Endodermal cell (in vitro differentiated cells): Measurements from ENCODE around the gene LRIG1. TPM values are rescaled to one million over a fixed set of nuclear protein-coding genes. Genes with fewer than 3 reads are reported as not detected.

ENCODE experiments used
- DNase-seq: peaks from one replicate; pipeline ENCODE4 v3.0.0-alpha.2; 2017
- H3K27ac ChIP-seq: 2 replicates; pipeline ENCODE4 v1.5.1; 2013; ENCODE audit warnings: mild to moderate bottlenecking, low read depth, low read length, moderate library complexity
- H3K27me3 ChIP-seq: 2 replicates; pipeline ENCODE4 v1.6.1; 2013; ENCODE audit warnings: mild to moderate bottlenecking, low read length, moderate library complexity; ENCODE audit not compliant: insufficient read depth, control insufficient read depth, poor library complexity, severe bottlenecking
- H3K36me3 ChIP-seq: 2 replicates; pipeline ENCODE4 v1.7.0; 2013; ENCODE audit warnings: mild to moderate bottlenecking, low read length, moderate library complexity; ENCODE audit not compliant: control insufficient read depth, insufficient read depth
- H3K4me1 ChIP-seq: one replicate; pipeline ENCODE4 v1.7.0; 2013; ENCODE audit warnings: low read length; ENCODE audit not compliant: control insufficient read depth, insufficient read depth
- H3K4me3 ChIP-seq: 2 replicates; pipeline ENCODE4 v1.5.1; 2013; ENCODE audit warnings: mild to moderate bottlenecking, low read length, moderate library complexity
- H3K9ac ChIP-seq: 2 replicates; pipeline ENCODE4 v1.6.1; 2013; ENCODE audit warnings: mild to moderate bottlenecking, low read length, moderate library complexity; ENCODE audit not compliant: poor library complexity, severe bottlenecking; ENCODE audit errors: extremely low read depth
- H3K9me3 ChIP-seq: 2 replicates; pipeline ENCODE4 v1.6.1; 2013; ENCODE audit warnings: mild to moderate bottlenecking, low read length, moderate library complexity; ENCODE audit not compliant: control insufficient read depth
- H3K27ac Mint-ChIP-seq: 2 replicates; pipeline ENCODE4 v1.8.0; 2020; ENCODE audit warnings: mixed read lengths
- H3K27me3 Mint-ChIP-seq: 2 replicates; pipeline ENCODE4 v1.8.0; 2021; ENCODE audit warnings: mild to moderate bottlenecking, mixed read lengths; ENCODE audit not compliant: insufficient read depth
- H3K36me3 Mint-ChIP-seq: 2 replicates; pipeline ENCODE4 v1.8.0; 2020; ENCODE audit warnings: low read depth, mixed read lengths
- H3K4me1 Mint-ChIP-seq: 2 replicates; pipeline ENCODE4 v1.8.0; 2020; ENCODE audit warnings: mixed read lengths
- H3K4me3 Mint-ChIP-seq: 2 replicates; pipeline ENCODE4 v1.8.0; 2020; ENCODE audit warnings: mild to moderate bottlenecking, moderate library complexity, mixed read lengths
- H3K9me3 Mint-ChIP-seq: 2 replicates; pipeline ENCODE4 v1.8.0; 2020; ENCODE audit warnings: mild to moderate bottlenecking, mixed read lengths
- WGBS, 2 experiments: methylation state at CpG; one replicate each; pipeline versions ENCODE4 v1.1.5 to v1.1.7; 2013; ENCODE audit warnings: missing lambda C conversion rate in 2 of 2, mixed read lengths in 1 of 2; ENCODE audit not compliant: insufficient coverage in 1 of 2, insufficient read length in 1 of 2; 5-methylcytosine and 5-hydroxymethylcytosine counted together
- total RNA-seq, 2 donors: library from RNA; stranded (reverse); fragmentation: NEBNext Ultra II Directional in 1 of 2; extraction: Animal tissue kit (Norgen Biotek cat#: 25700) in 1 of 2; gene quantifications; 2 replicates in 1 of 2; 3 replicates in 1 of 2; pipeline ENCODE4 v1.2.1, GENCODE V29; 2021
- TF ChIP-seq, protein P1 (sequence below): fragments of 200-600 bp; sonication (generic); conservative IDR thresholded peaks from 2 replicates; pipeline ENCODE4 v1.5.0; 2021; ENCODE audit warnings: antibody characterized with exemption, mild to moderate bottlenecking

Gene LRIG1
- total RNA-seq, 2 donors from 2014 or later = 37.5 to 42.3 TPM

DNA sequence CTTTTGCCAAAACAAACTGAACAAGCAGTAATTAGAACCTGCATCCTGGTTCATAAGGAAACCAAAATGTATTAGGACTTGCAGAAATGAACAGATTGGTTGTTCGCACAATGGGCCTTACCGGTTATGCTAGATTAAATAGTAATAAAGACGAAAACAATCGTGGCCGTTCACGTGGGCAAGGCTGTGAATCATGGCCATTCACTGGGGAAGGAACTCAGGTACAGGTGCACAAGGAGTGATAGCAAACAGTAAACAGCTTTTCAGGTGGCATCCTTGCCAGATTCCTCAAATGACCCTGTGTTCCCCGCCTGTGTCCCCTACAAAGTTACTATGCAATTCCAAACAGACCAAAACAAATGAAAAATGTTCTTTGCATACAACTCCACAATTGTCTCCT lies 8.2 kb downstream of the LRIG1 start:
- peak overlapping the region; percentile 6 for H3K4me3 Mint-ChIP-seq
- H3K4me1 Mint-ChIP-seq = peaks cover 70% of the 10 kb centered on the region
- H3K36me3 Mint-ChIP-seq = no peaks in the 10 kb centered on the region
- TF ChIP-seq, protein P1, sequence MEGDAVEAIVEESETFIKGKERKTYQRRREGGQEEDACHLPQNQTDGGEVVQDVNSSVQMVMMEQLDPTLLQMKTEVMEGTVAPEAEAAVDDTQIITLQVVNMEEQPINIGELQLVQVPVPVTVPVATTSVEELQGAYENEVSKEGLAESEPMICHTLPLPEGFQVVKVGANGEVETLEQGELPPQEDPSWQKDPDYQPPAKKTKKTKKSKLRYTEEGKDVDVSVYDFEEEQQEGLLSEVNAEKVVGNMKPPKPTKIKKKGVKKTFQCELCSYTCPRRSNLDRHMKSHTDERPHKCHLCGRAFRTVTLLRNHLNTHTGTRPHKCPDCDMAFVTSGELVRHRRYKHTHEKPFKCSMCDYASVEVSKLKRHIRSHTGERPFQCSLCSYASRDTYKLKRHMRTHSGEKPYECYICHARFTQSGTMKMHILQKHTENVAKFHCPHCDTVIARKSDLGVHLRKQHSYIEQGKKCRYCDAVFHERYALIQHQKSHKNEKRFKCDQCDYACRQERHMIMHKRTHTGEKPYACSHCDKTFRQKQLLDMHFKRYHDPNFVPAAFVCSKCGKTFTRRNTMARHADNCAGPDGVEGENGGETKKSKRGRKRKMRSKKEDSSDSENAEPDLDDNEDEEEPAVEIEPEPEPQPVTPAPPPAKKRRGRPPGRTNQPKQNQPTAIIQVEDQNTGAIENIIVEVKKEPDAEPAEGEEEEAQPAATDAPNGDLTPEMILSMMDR = no peak
- H3K9me3 Mint-ChIP-seq = no peaks in the 10 kb centered on the region
- peak overlapping the region; percentile 64 for H3K27ac Mint-ChIP-seq
- Histone ChIP-seq H3K4me3 (peak overlapping the region; percentile 30), H3K9ac (no peak overlapping the region), H3K4me1 (peaks cover 42% of the 10 kb centered on the region), H3K27me3 (no peaks in the 10 kb centered on the region), H3K27ac (no peak overlapping the region), H3K36me3 (no peaks in the 10 kb centered on the region), H3K9me3 (no peaks in the 10 kb centered on the region)
- 65 to 76% methylated on average over 7 of the region's 7 CpGs for WGBS, 2 experiments
- DNase-seq = no peak
- no peaks in the 10 kb centered on the region for H3K27me3 Mint-ChIP-seq

DNA sequence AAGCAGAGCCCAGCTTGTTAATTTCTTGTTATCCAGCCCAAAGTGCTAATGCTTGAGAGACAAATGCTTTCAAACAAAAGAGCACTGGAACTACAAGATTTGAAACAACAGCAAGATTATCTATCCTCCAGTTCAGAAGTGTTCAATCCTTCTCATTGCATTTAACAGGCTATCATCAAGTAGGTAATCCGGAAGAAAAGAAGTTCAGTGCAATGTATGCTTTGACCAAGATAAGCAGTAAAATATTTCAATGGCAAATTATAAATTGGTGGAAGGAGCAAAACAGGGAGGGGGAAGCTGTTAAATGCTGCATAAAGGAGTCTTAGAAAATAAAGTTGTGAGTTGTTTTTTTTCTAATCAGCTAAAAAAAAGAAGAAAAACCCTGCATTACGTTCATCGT lies 8.8 kb downstream of the LRIG1 start:
- H3K9ac ChIP-seq = no peak overlapping the region
- H3K4me3 ChIP-seq = peak overlapping the region; percentile 30
- Mint-ChIP-seq H3K9me3 (no peaks in the 10 kb centered on the region), H3K27ac (peak overlapping the region; percentile 26), H3K4me1 (peaks cover 73% of the 10 kb centered on the region), H3K36me3 (no peaks in the 10 kb centered on the region), H3K27me3 (no peaks in the 10 kb centered on the region), H3K4me3 (no peak overlapping the region)
- no peaks in the 10 kb centered on the region for H3K27me3 ChIP-seq
- no peaks in the 10 kb centered on the region for H3K36me3 ChIP-seq
- TF ChIP-seq, protein P1 = no peak
- no peak overlapping the region for H3K27ac ChIP-seq
- no peaks in the 10 kb centered on the region for H3K9me3 ChIP-seq
- whole genome bisulfite sequencing, 2 experiments = 73 to 88% methylated on average over 3 of the region's 3 CpGs
- no peak for DNase-seq
- H3K4me1 ChIP-seq = peaks cover 42% of the 10 kb centered on the region

DNA sequence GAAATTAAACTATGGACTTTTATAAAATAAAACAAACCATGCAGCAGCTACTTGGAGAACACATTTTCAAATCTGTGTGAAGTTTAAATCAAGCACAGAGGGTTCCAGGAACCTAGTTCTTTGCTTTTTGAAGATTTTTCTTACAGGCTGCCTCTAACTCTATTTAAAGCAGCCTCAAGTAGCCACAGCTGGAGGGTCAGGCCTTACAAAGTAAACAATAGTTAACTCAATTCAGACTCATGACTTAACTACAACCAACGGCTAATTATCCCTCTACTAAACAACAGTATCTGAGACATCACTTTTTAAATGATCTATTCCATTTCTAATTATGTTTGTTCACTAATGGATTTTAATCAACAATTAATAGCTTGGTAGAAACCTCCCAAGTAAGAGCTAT lies 9.8 kb downstream of the LRIG1 start:
- TF ChIP-seq, protein P1 = no peak
- H3K4me3 ChIP-seq = peak overlapping the region; percentile 10
- H3K4me1 ChIP-seq = peaks cover 37% of the 10 kb centered on the region
- 17% methylated on average over 1 of the region's 1 CpG; no CpG with 5 or more reads in 1 of the 2 experiments for WGBS, 2 experiments
- H3K27me3 Mint-ChIP-seq = no peaks in the 10 kb centered on the region
- H3K27ac ChIP-seq = peak overlapping the region; percentile 21
- H3K36me3 ChIP-seq = no peaks in the 10 kb centered on the region
- no peaks in the 10 kb centered on the region for H3K9me3 Mint-ChIP-seq
- H3K36me3 Mint-ChIP-seq = no peaks in the 10 kb centered on the region
- H3K9ac ChIP-seq = no peak overlapping the region
- H3K27me3 ChIP-seq = no peaks in the 10 kb centered on the region
- H3K9me3 ChIP-seq = no peaks in the 10 kb centered on the region
- H3K4me1 Mint-ChIP-seq = peaks cover 72% of the 10 kb centered on the region
- DNase-seq = no peak
- H3K4me3 Mint-ChIP-seq = no peak overlapping the region
- no peak overlapping the region for H3K27ac Mint-ChIP-seq
